Measurements from ENCODE around the gene ANKRD9. TPM values are rescaled to one million over a fixed set of nuclear protein-coding genes. Genes with fewer than 3 reads are reported as not detected.

Gene ANKRD9
- total and polyA plus RNA-seq, 2 donors (not counting 3 experiments of a cell fraction or from before 2014, with no cell fraction given): 21.0 to 24.6 TPM

GRCh38 chr14:102506626-102506925 is 3.0 kb downstream of the ANKRD9 start:
- no peaks in the 10 kb centered on the region for H3K27me3 ChIP-seq (ENCODE audit: control insufficient read depth in 2 of 2, insufficient read depth in 2 of 2, low read length in 2 of 2)
- H3K4me3 ChIP-seq (replicated peaks in 1 of 3; ENCODE audit: insufficient read depth in 1 of 3, low read depth in 1 of 3, low read length in 3 of 3): no peak overlapping the region
- BruUV-seq (replicated peaks): no TSS peak
- no peak overlapping the region for H3K27ac ChIP-seq (ENCODE audit: insufficient read depth, low read depth, low read length)
- no peaks in the 10 kb centered on the region for H3K9me3 ChIP-seq (replicated peaks; ENCODE audit: control insufficient read depth, insufficient read depth, low read length)
- ChIA-PET CTCF (no interaction called here), POLR2A (no interaction called here)
- peaks cover 20% of the 10 kb centered on the region for H3K4me1 ChIP-seq (ENCODE audit: control insufficient read depth, extremely low read depth, insufficient read depth, low read length)
- intact Hi-C loops (cut with micrococcal nuclease): loop anchor here (10.0 kb wide), 1 partner anchor 142 kb away; the partner anchor contains the start of genes CINP and TECPR2
- H3K79me2 ChIP-seq (ENCODE audit: control insufficient read depth, insufficient read depth, low read length): peaks cover 3% of the 10 kb centered on the region
- H3K9ac ChIP-seq (replicated peaks; ENCODE audit: extremely low read depth, insufficient read depth, low read length): no peak overlapping the region
- H3K36me3 ChIP-seq (ENCODE audit: control insufficient read depth in 2 of 2, extremely low read depth in 1 of 2, insufficient read depth in 2 of 2, low read length in 2 of 2): peaks cover 0 to 2% of the 10 kb centered on the region in 2 experiments
- no peak for TF ChIP-seq FOS (IDR thresholded peaks at IDR 0.05; ENCODE audit: borderline replicate concordance, insufficient read depth, low read length)
- TF ChIP-seq POLR2A (IDR thresholded peaks at IDR 0.05; ENCODE audit: low read depth, low read length): no peak
- no peak for TF ChIP-seq JUN (IDR thresholded peaks at IDR 0.05; ENCODE audit: borderline replicate concordance, insufficient read depth, insufficient read length, low read depth)
- no peak for TF ChIP-seq GATA2 (IDR thresholded peaks at IDR 0.05; ENCODE audit: insufficient read depth, insufficient read length, low read depth, low read length)
- TF ChIP-seq EZH2 (IDR thresholded peaks at IDR 0.05; ENCODE audit: borderline replicate concordance, low read depth, low read length, severe bottlenecking): no peak
- TF ChIP-seq MYC (IDR thresholded peaks at IDR 0.05; ENCODE audit: low read depth, low read length): no peak
- TF ChIP-seq POLR2AphosphoS5 (IDR thresholded peaks at IDR 0.05; ENCODE audit: insufficient read depth, low read depth, low read length): no peak
- TF ChIP-seq CTCF (IDR thresholded peaks at IDR 0.05; ENCODE audit: extremely low read depth in 1 of 2, insufficient read depth in 1 of 2, low read depth in 1 of 2, low read length in 2 of 2): no peak
- no peak for TF ChIP-seq MAX (IDR thresholded peaks at IDR 0.05; ENCODE audit: insufficient read depth, insufficient read length)
- H3K4me2 ChIP-seq (ENCODE audit: insufficient read depth, low read length): no peak overlapping the region
- no peak for DNase-seq (ENCODE audit: low read depth, low spot score)
- H2AFZ ChIP-seq (ENCODE audit: low read depth, low read length): no peak overlapping the region
- no peaks in the 10 kb centered on the region for H4K20me1 ChIP-seq (replicated peaks; ENCODE audit: control insufficient read depth, extremely low read depth, insufficient read depth, low read length)
- no peaks in the 10 kb centered on the region for H3K9me1 ChIP-seq (replicated peaks; ENCODE audit: control insufficient read depth, extremely low read depth, insufficient read depth, low read length)
- dilution Hi-C loops (cut with MboI; ENCODE audit: extremely low pct_ligation_motif_present, low sequenced_read_pairs): loop anchor here (10.0 kb wide), 1 partner anchor 62 kb away; no protein-coding TSS in a partner anchor
- FAIRE-seq: no peak
